Measurements from ENCODE around the gene FRMD8. TPM values are rescaled to one million over a fixed set of nuclear protein-coding genes. Genes with fewer than 3 reads are reported as not detected.
A peak's percentile ranks its signal among the peaks of the same experiment; 100 is the strongest.

Gene FRMD8
- total RNA-seq, 1 experiment from 2014 or later, result 22.7 TPM

DNA sequence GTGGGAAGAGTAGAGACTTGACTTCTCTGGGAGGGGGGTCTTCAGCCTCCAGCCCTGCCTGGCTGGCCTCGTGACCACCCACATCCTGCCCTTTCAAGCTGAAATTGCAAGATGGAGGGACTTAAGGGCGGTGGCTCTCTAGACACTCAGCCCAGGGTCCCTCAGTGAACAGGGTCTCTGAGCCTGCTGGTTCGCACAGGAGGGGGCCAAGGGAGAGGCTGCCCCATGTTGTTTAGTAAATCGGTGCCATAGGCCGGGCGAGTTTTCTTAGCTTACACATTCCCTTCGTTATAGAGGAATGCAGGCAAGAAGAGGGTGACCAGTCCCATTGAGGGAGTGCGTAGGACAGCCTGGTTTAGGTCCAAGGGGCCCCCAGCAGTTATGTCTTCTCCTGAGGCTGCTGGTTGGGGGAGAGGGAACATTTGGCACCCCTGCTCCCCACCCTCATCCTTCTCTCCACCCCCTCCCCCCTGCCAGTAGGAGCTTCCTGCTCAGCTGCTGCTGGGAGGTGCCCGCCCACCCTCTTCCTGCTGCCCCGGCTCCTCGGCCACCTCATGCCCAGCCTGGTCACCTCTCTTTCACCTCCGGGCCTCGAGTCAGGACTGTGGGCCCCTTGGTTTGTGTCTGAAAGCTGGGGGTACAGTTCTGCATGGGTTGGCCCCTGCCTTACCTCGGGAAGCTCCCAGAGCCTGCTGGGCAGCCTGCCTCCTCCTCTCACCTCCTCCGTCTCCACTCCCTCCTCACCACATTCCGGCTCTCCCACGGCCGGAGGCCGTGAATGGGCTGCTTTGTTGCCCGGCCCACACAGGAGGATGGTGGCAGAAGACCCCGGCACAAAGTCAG is 3.9 kb downstream of the FRMD8 start:
- no peak overlapping the region; a peak in 1 of 5 replicates for H3K4me3 Mint-ChIP-seq
- Histone ChIP-seq H3K56ac (ENCODE audit: insufficient read length, low read depth, low read length) (no peak overlapping the region), H2AK5ac (ENCODE audit: insufficient read length, low read length) (no peak overlapping the region), H4K5ac (ENCODE audit: insufficient read length, low read depth, low read length) (no peak overlapping the region), H3K4me2 (ENCODE audit: insufficient read depth, insufficient read length, low read length) (no peak overlapping the region), H3K79me1 (ENCODE audit: insufficient read depth, low read depth, low read length, poor library complexity, severe bottlenecking) (no peaks in the 10 kb centered on the region), H3K23me2 (ENCODE audit: insufficient read length, low read depth, low read length, poor library complexity, severe bottlenecking) (no peaks in the 10 kb centered on the region), H4K8ac (replicated peaks; ENCODE audit: insufficient read length, low read depth, low read length) (no peak overlapping the region), H3K27me3 (ENCODE audit: insufficient read depth, low read length) (no peaks in the 10 kb centered on the region), H3K23ac (ENCODE audit: insufficient read length, low read depth, low read length) (no peak overlapping the region), H2BK15ac (ENCODE audit: low read depth, low read length) (no peak overlapping the region), H3K27ac (ENCODE audit: insufficient read length, low read depth, low read length) (no peak overlapping the region), H3K4me1 (ENCODE audit: insufficient read depth, low read length) (no peaks in the 10 kb centered on the region; the same call in 1 of the 2 replicates), H2BK20ac (ENCODE audit: low read depth, low read length, poor library complexity, severe bottlenecking) (no peak overlapping the region), H3K79me2 (ENCODE audit: insufficient read depth, low read length) (no peaks in the 10 kb centered on the region), H3K14ac (ENCODE audit: insufficient read depth, low read length) (no peak overlapping the region), H4K91ac (ENCODE audit: insufficient read length, low read depth, low read length) (no peak overlapping the region), H2BK12ac (ENCODE audit: insufficient read length, low read depth, low read length) (no peak overlapping the region), H2BK120ac (ENCODE audit: low read depth, low read length, poor library complexity, severe bottlenecking) (no peak overlapping the region), H3K9ac (ENCODE audit: extremely low read depth, insufficient read length, low read length) (no peak overlapping the region), H2BK5ac (ENCODE audit: insufficient read length, low read length) (no peak overlapping the region), H3K18ac (ENCODE audit: insufficient read length, low read depth, low read length) (no peak overlapping the region), H3T11ph (ENCODE audit: low read length) (no peak overlapping the region), H3K9me3 (ENCODE audit: control insufficient read depth, low read depth, low read length) (no peaks in the 10 kb centered on the region), H2AFZ (ENCODE audit: low read length) (no peak overlapping the region), H4K20me1 (ENCODE audit: control insufficient read depth, insufficient read depth, insufficient read length) (peaks cover 2% of the 10 kb centered on the region), H3K4ac (ENCODE audit: low read depth, low read length) (no peak overlapping the region)
- peak overlapping the region; percentile 28 to 76 (median 44); a peak in 3 of 7 replicates for H3K27ac Mint-ChIP-seq
- no peaks in the 10 kb centered on the region for H3K9me3 Mint-ChIP-seq
- H3K4me1 Mint-ChIP-seq, result peaks cover 11 to 12% of the 10 kb centered on the region in 2 experiments
- no peak for DNase-seq
- H3K36me3 Mint-ChIP-seq (ENCODE audit: insufficient read depth in 1 of 3, low read depth in 3 of 3), result peaks cover 0 to 8% (median 5%) of the 10 kb centered on the region in 3 experiments; a peak in 4 of 7 replicates
- TF ChIP-seq CTCF (conservative IDR thresholded peaks at IDR 0.05), result no peak
- WGBS (ENCODE audit: extremely low coverage, insufficient read length, low lambda C conversion rate), result no CpG with 5 or more reads among the region's 21 CpGs
- peaks cover 2% of the 10 kb centered on the region; the same call in 1 of the 2 replicates for H3K27me3 Mint-ChIP-seq (ENCODE audit: low read depth)

All from H9 (cell line).